Uterus (tissue), 4 donors: Measurements from ENCODE around the gene SIPA1L3. TPM values are rescaled to one million over a fixed set of nuclear protein-coding genes. Genes with fewer than 3 reads are reported as not detected.

Experiments used
- DNase-seq, 2 donors: peaks; one replicate each; pipeline ENCODE4 v3.0.0-alpha.2; 2019 to 2020
- H3K27ac ChIP-seq, 2 donors: fragments of 200-600 bp; sonication (generic); 1 replicate in 1 of 2; 2 replicates in 1 of 2; pipeline ENCODE4 v1.5.1; 2016 to 2018
- H3K27me3 ChIP-seq, 2 donors: fragments of 200-600 bp; sonication (generic); one replicate each; pipeline ENCODE4 v1.5.1; 2018 to 2019; ENCODE audit warnings: control low read depth in 1 of 2
- H3K36me3 ChIP-seq, 2 donors: fragments of 200-600 bp; sonication (generic); one replicate each; pipeline ENCODE4 v1.5.1; 2019; ENCODE audit warnings: control low read depth in 1 of 2
- H3K4me1 ChIP-seq, 2 donors: fragments of 200-600 bp; sonication (generic); one replicate each; pipeline ENCODE4 v1.5.1; 2018 to 2019; ENCODE audit warnings: control low read depth in 1 of 2
- H3K4me3 ChIP-seq, 2 donors: fragments of 200-600 bp; sonication (generic); 1 replicate in 1 of 2; 2 replicates in 1 of 2; pipeline ENCODE4 v1.5.1; 2018 to 2019; ENCODE audit warnings: mild to moderate bottlenecking in 1 of 2
- H3K9me3 ChIP-seq, 2 donors: fragments of 200-600 bp; sonication (generic); one replicate each; pipeline ENCODE4 v1.5.1; 2019; ENCODE audit warnings: control low read depth in 1 of 2
- CTCF ChIP-seq, 4 experiments: fragments of 200-600 bp in 2 of 4; fragments of 450-650 bp in 2 of 4; sonication (generic) in 2 of 4; IDR thresholded peaks; one replicate each; pipeline ENCODE4 v1.5.1; 2016 to 2019; ENCODE audit warnings: antibody characterized with exemption in 4 of 4, mild to moderate bottlenecking in 2 of 4, moderate library complexity in 1 of 4
- POLR2A ChIP-seq, 2 donors: fragments of 450-650 bp; IDR thresholded peaks; one replicate each; pipeline ENCODE4 v1.6.1; 2016; ENCODE audit warnings: antibody characterized with exemption in 2 of 2, mild to moderate bottlenecking in 1 of 2, moderate library complexity in 1 of 2
- intact Hi-C: fragments of 100-400 bp; cut with DNase I; formaldehyde crosslinking; loops from one replicate; pipeline ENCODE4 v1.15.1; 2023; ENCODE audit warnings: low total_unique reads
- total RNA-seq, 4 donors: library from RNA; depleted of rRNA in 3 of 4; stranded (reverse); fragments of >200 nt in 3 of 4; gene quantifications; one replicate each; pipeline versions ENCODE4 v1.1.0 to v1.2.4, GENCODE V29; 2014 to 2023
- donor health status: DM: yes; HTN: yes; CAD: no.

SIPA1L3 gene
- total RNA-seq, 4 donors from 2014 or later, result 11.5 to 41.8 (median 21.5) TPM

- H3K36me3 ChIP-seq, result no peaks in the 10 kb centered on the region
- no peak overlapping the region for H3K27ac ChIP-seq
- no peaks in the 10 kb centered on the region for H3K27me3 ChIP-seq
- no peaks in the 10 kb centered on the region for H3K9me3 ChIP-seq
- no peak for DNase-seq
- no peaks in the 10 kb centered on the region for H3K4me1 ChIP-seq
- TF ChIP-seq CTCF (IDR thresholded peaks at IDR 0.05) (no peak), POLR2A (IDR thresholded peaks at IDR 0.05) (no peak)
- no peak overlapping the region for H3K4me3 ChIP-seq
- intact Hi-C loops, result no loop called here
These were observed 46.9 kb downstream of the SIPA1L3 start for GRCh38 chr19:37953918-37954303.

GRCh38 chr19:37954421-37954874, 47.4 kb downstream of the SIPA1L3 start:
- Histone ChIP-seq H3K36me3 (no peaks in the 10 kb centered on the region), H3K27ac (no peak overlapping the region), H3K4me1 (no peaks in the 10 kb centered on the region), H3K4me3 (no peak overlapping the region), H3K27me3 (no peaks in the 10 kb centered on the region), H3K9me3 (no peaks in the 10 kb centered on the region)
- no peak for TF ChIP-seq CTCF (IDR thresholded peaks at IDR 0.05)
- no peak for TF ChIP-seq POLR2A (IDR thresholded peaks at IDR 0.05)
- intact Hi-C loops, result no loop called here
- no peak for DNase-seq

- no peaks in the 10 kb centered on the region for H3K27me3 ChIP-seq
- no peak for DNase-seq
- H3K27ac ChIP-seq, result no peak overlapping the region
- no peak overlapping the region for H3K4me3 ChIP-seq
- no peaks in the 10 kb centered on the region for H3K4me1 ChIP-seq
- TF ChIP-seq CTCF (IDR thresholded peaks at IDR 0.05) (no peak), POLR2A (IDR thresholded peaks at IDR 0.05) (no peak)
- peaks cover 0 to under 1% of the 10 kb centered on the region in 2 donors for H3K9me3 ChIP-seq
- intact Hi-C loops, result no loop called here
- no peaks in the 10 kb centered on the region for H3K36me3 ChIP-seq
These were observed 49.0 kb downstream of the SIPA1L3 start for GRCh38 chr19:37955986-37956385.

GRCh38 chr19:37957176-37957575, 50.2 kb downstream of the SIPA1L3 start:
- DNase-seq, result no peak
- no peaks in the 10 kb centered on the region for H3K27me3 ChIP-seq
- no peak overlapping the region for H3K27ac ChIP-seq
- H3K4me1 ChIP-seq, result no peaks in the 10 kb centered on the region
- intact Hi-C loops, result no loop called here
- no peak overlapping the region for H3K4me3 ChIP-seq
- H3K36me3 ChIP-seq, result no peaks in the 10 kb centered on the region
- H3K9me3 ChIP-seq, result peaks cover 0 to 8% of the 10 kb centered on the region in 2 donors
- TF ChIP-seq CTCF (IDR thresholded peaks at IDR 0.05), result no peak
- TF ChIP-seq POLR2A (IDR thresholded peaks at IDR 0.05), result no peak

- intact Hi-C loops, result no loop called here
- no peaks in the 10 kb centered on the region for H3K36me3 ChIP-seq
- no peak for DNase-seq
- H3K27ac ChIP-seq, result no peak overlapping the region
- no peaks in the 10 kb centered on the region for H3K27me3 ChIP-seq
- no peaks in the 10 kb centered on the region for H3K4me1 ChIP-seq
- peaks cover 0 to 8% of the 10 kb centered on the region in 2 donors for H3K9me3 ChIP-seq
- no peak overlapping the region for H3K4me3 ChIP-seq
- TF ChIP-seq CTCF (IDR thresholded peaks at IDR 0.05) (no peak), POLR2A (IDR thresholded peaks at IDR 0.05) (no peak)
These were observed 52.7 kb downstream of the SIPA1L3 start for GRCh38 chr19:37959665-37960114.
